Liver (tissue), 3 donors: ENCODE measurements around the gene CAMKV.

Experiments
- ATF3 ChIP-seq: IDR thresholded peaks from 2 replicates; pipeline ENCODE4 v1.6.1; 2016; ENCODE audit warnings: antibody characterized with exemption
- CTCF ChIP-seq: fragments of 150-350 bp; IDR thresholded peaks from 2 replicates; pipeline ENCODE4 v1.5.1; 2017; ENCODE audit warnings: improper control_type of control experiment, low read depth, low read length; ENCODE audit not compliant: missing input control
- GABPA ChIP-seq, 2 donors: IDR thresholded peaks in 1 of 2; conservative IDR thresholded peaks in 1 of 2; 2 replicates each; pipeline ENCODE4 v1.6.1; 2016; ENCODE audit warnings: antibody characterized with exemption in 2 of 2, mild to moderate bottlenecking in 1 of 2, moderate library complexity in 1 of 2
- HNF4A ChIP-seq, 2 donors: conservative IDR thresholded peaks; 2 replicates each; pipeline ENCODE4 v1.6.1; 2016; ENCODE audit warnings: antibody characterized with exemption in 2 of 2, mild to moderate bottlenecking in 2 of 2
- HNF4G ChIP-seq: IDR thresholded peaks from 2 replicates; pipeline ENCODE4 v1.6.1; 2016; ENCODE audit warnings: antibody characterized with exemption
- RAD21 ChIP-seq, 2 donors: IDR thresholded peaks; 2 replicates each; pipeline ENCODE4 v1.6.1; 2016; ENCODE audit warnings: antibody characterized with exemption in 2 of 2, mild to moderate bottlenecking in 2 of 2
- REST ChIP-seq: IDR thresholded peaks from 2 replicates; pipeline ENCODE4 v1.6.1; 2016; ENCODE audit warnings: antibody characterized with exemption, mild to moderate bottlenecking
- TAF1 ChIP-seq: conservative IDR thresholded peaks from 2 replicates; pipeline ENCODE4 v1.6.1; 2016; ENCODE audit warnings: antibody characterized with exemption, mild to moderate bottlenecking
- donor health status: healthy.
- donor health status: healthy.

GRCh38 chr3:49840388-49840787 is 29.3 kb downstream of the CAMKV start:
- TF ChIP-seq CTCF, result no peak
- TF ChIP-seq TAF1, result no peak
- no peak for TF ChIP-seq HNF4A (conservative IDR thresholded peaks at IDR 0.05)
- no peak for TF ChIP-seq HNF4G
- TF ChIP-seq REST, result no peak
- no peak for TF ChIP-seq RAD21 (IDR thresholded peaks at IDR 0.05)
- TF ChIP-seq GABPA (IDR thresholded peaks at IDR 0.05 in 1 of 2, conservative IDR thresholded peaks at IDR 0.05 in 1 of 2), result no peak
- TF ChIP-seq ATF3, result no peak
